Endothelial cell (in vitro differentiated cells): Measurements from ENCODE around the gene F13B. TPM values are rescaled to one million over a fixed set of nuclear protein-coding genes. Genes with fewer than 3 reads are reported as not detected.

ENCODE experiments used
- DNase-seq: peaks from one replicate; pipeline ENCODE4 v3.0.0; 2021; ENCODE audit warnings: low spot score
- H3K27ac Mint-ChIP-seq: one replicate; pipeline ENCODE4 v1.8.0; 2021; ENCODE audit warnings: mixed read lengths, inconsistent platforms; ENCODE audit not compliant: unreplicated experiment
- H3K27me3 Mint-ChIP-seq: one replicate; pipeline ENCODE4 v1.8.0; 2021; ENCODE audit warnings: mild to moderate bottlenecking, moderate library complexity, mixed read lengths, inconsistent platforms; ENCODE audit not compliant: unreplicated experiment
- H3K36me3 Mint-ChIP-seq: one replicate; pipeline ENCODE4 v1.8.0; 2021; ENCODE audit warnings: mild to moderate bottlenecking, low read depth, mixed read lengths, inconsistent platforms; ENCODE audit not compliant: unreplicated experiment
- H3K4me1 Mint-ChIP-seq: one replicate; pipeline ENCODE4 v1.8.0; 2021; ENCODE audit warnings: mild to moderate bottlenecking, mixed read lengths, inconsistent platforms; ENCODE audit not compliant: unreplicated experiment
- H3K4me3 Mint-ChIP-seq: one replicate; pipeline ENCODE4 v1.8.0; 2021; ENCODE audit warnings: mild to moderate bottlenecking, mixed read lengths, inconsistent platforms; ENCODE audit not compliant: unreplicated experiment
- H3K9me3 Mint-ChIP-seq: one replicate; pipeline ENCODE4 v1.8.0; 2021; ENCODE audit warnings: mixed read lengths, inconsistent platforms; ENCODE audit not compliant: unreplicated experiment
- CTCF ChIP-seq: fragments of 200-600 bp; sonication (generic); IDR thresholded peaks from one replicate; pipeline ENCODE4 v1.5.0; 2021; ENCODE audit warnings: antibody characterized with exemption; ENCODE audit not compliant: unreplicated experiment
- total RNA-seq: library from RNA; stranded (reverse); fragmentation: NEBNext Ultra II Directional; extraction: Animal tissue kit (Norgen Biotek cat#: 25700); gene quantifications from one replicate; pipeline ENCODE4 v1.2.1, GENCODE V29; 2021; ENCODE audit not compliant: unreplicated experiment

Gene F13B
- total RNA-seq, 1 donor from 2014 or later: not detected

- H3K27me3 Mint-ChIP-seq: no peaks in the 10 kb centered on the region
- no peak overlapping the region for H3K4me3 Mint-ChIP-seq
- no peaks in the 10 kb centered on the region for H3K9me3 Mint-ChIP-seq
- no peaks in the 10 kb centered on the region for H3K36me3 Mint-ChIP-seq
- no peak for TF ChIP-seq CTCF
- DNase-seq: no peak
- peaks cover 3% of the 10 kb centered on the region for H3K4me1 Mint-ChIP-seq
- H3K27ac Mint-ChIP-seq: no peak overlapping the region
Measured at GRCh38 chr1:197021716-197022115, 45.3 kb downstream of the F13B start.

GRCh38 chr1:197017558-197018146, 49.4 kb downstream of the F13B start:
- H3K9me3 Mint-ChIP-seq: no peaks in the 10 kb centered on the region
- no peak for DNase-seq
- no peaks in the 10 kb centered on the region for H3K36me3 Mint-ChIP-seq
- no peaks in the 10 kb centered on the region for H3K27me3 Mint-ChIP-seq
- no peak for TF ChIP-seq CTCF
- H3K4me1 Mint-ChIP-seq: peaks cover 3% of the 10 kb centered on the region
- no peak overlapping the region for H3K4me3 Mint-ChIP-seq
- H3K27ac Mint-ChIP-seq: no peak overlapping the region

GRCh38 chr1:197016751-197017150, 50.3 kb downstream of the F13B start:
- no peaks in the 10 kb centered on the region for H3K27me3 Mint-ChIP-seq
- H3K36me3 Mint-ChIP-seq: no peaks in the 10 kb centered on the region
- H3K27ac Mint-ChIP-seq: no peak overlapping the region
- H3K4me3 Mint-ChIP-seq: no peak overlapping the region
- no peaks in the 10 kb centered on the region for H3K9me3 Mint-ChIP-seq
- DNase-seq: no peak
- TF ChIP-seq CTCF: no peak
- H3K4me1 Mint-ChIP-seq: no peaks in the 10 kb centered on the region

GRCh38 chr1:197013234-197013633, 53.8 kb downstream of the F13B start:
- no peaks in the 10 kb centered on the region for H3K9me3 Mint-ChIP-seq
- no peak for TF ChIP-seq CTCF

GRCh38 chr1:197011614-197012013, 55.4 kb downstream of the F13B start:
- Mint-ChIP-seq H3K36me3 (no peaks in the 10 kb centered on the region), H3K4me3 (no peak overlapping the region), H3K27me3 (peaks cover 2% of the 10 kb centered on the region), H3K4me1 (no peaks in the 10 kb centered on the region), H3K9me3 (no peaks in the 10 kb centered on the region), H3K27ac (no peak overlapping the region)
- no peak for DNase-seq
- TF ChIP-seq CTCF: no peak

More at GRCh38 chr1:197013234-197013633, 53.8 kb downstream of the F13B start:
- DNase-seq: no peak
- Mint-ChIP-seq H3K27me3 (peaks cover 2% of the 10 kb centered on the region), H3K27ac (no peak overlapping the region), H3K4me3 (no peak overlapping the region), H3K36me3 (no peaks in the 10 kb centered on the region), H3K4me1 (no peaks in the 10 kb centered on the region)
